Pancreas (tissue), 10 donors: ENCODE results near the gene BUD23. TPM values are rescaled to one million over a fixed set of nuclear protein-coding genes. Genes with fewer than 3 reads are reported as not detected.

Experiments used
- ATAC-seq, 4 donors: fragments of 200-7000 bp; cut with Tn5 transposase; one replicate each; pipeline versions ENCODE4 v1.8.0 to v1.9.1; 2020; ENCODE audit warnings: mild to moderate bottlenecking in 4 of 4, moderate library complexity in 4 of 4
- DNase-seq, 6 donors: peaks; one replicate each; pipeline ENCODE4 v3.0.0-alpha.2; 2020
- FAIRE-seq: peaks from 2 replicates; lab custom pipeline; 2012; peaks lifted over from hg19 to GRCh38; lab: Jason Lieb, UNC
- H3K27ac ChIP-seq, 4 donors: fragments of 200-600 bp; sonication (generic); 1 replicate in 3 of 4; 2 replicates in 1 of 4; pipeline versions ENCODE4 v1.5.0 to v1.8.0; 2020
- H3K27me3 ChIP-seq, 4 donors: fragments of 200-600 bp; one replicate each; pipeline ENCODE4 v1.8.0; 2021
- H3K36me3 ChIP-seq, 3 donors: fragments of 200-600 bp; sonication (generic) in 1 of 3; one replicate each; pipeline versions ENCODE4 v1.5.0 to v1.8.0; 2020 to 2021
- H3K4me1 ChIP-seq, 3 donors: fragments of 200-600 bp; one replicate each; pipeline ENCODE4 v1.8.0; 2021
- H3K4me3 ChIP-seq, 4 donors: fragments of 200-600 bp; sonication (generic) in 2 of 4; one replicate each; pipeline versions ENCODE4 v1.5.0 to v1.8.0; 2020 to 2021
- H3K9me3 ChIP-seq, 4 donors: fragments of 200-600 bp; one replicate each; pipeline ENCODE4 v1.8.0; 2021
- WGBS, 2 donors: extraction: QIAGEN DNeasy Blood & Tissue Kit; methylation state at CpG; one replicate each; pipeline ENCODE4 v1.1.7; 2013; 5-methylcytosine and 5-hydroxymethylcytosine counted together
- intact Hi-C, 3 donors: fragments of 100-400 bp; cut with DNase I; formaldehyde crosslinking; loops; one replicate each; pipeline versions ENCODE4 v1.11.1 to v1.14.2; 2022
- polyA plus RNA-seq, 2 donors: library from polyadenylated mRNA; stranded (reverse); fragments of 200-250 nt; gene quantifications; one replicate each; pipeline ENCODE4 v1.2.3, GENCODE V29; 2013
- total RNA-seq, 6 donors: library from RNA; stranded (reverse); fragmentation: NEBNext Ultra II Directional in 4 of 6; extraction: Animal tissue kit (Norgen Biotek cat#: 25700) in 4 of 6; gene quantifications; one replicate each; pipeline versions ENCODE4 v1.2.1 to v1.2.4, GENCODE V29; 2021 to 2023
- TF ChIP-seq, protein P1 (sequence below), 4 donors: fragments of 200-600 bp; sonication (generic) in 3 of 4; IDR thresholded peaks; one replicate each; pipeline versions ENCODE4 v1.5.0 to v1.8.0; 2021; ENCODE audit warnings: antibody characterized with exemption in 4 of 4
- donor health status: healthy with polysubstance abuse.
- donor health status: DM: no; HTN: no; CAD: no; lungs with moderate emphysema.
- donor health status: DM: no; HTN: no; CAD: no.
- donor health status: control.
- donor health status: control.
- donor health status: Bipolar disorder and iron deficiency.
- donor health status: DM: yes; HTN: yes; CAD: no.
- donor health status: DM: no; HTN: no; CAD: no.
- donor health status: DM: no; HTN: no; CAD: no.
- donor health status: DM: yes; HTN: yes; CAD: no.

The BUD23 gene
- total and polyA plus RNA-seq, 8 donors, result 26.9 to 62.9 (median 35.7) TPM

DNA sequence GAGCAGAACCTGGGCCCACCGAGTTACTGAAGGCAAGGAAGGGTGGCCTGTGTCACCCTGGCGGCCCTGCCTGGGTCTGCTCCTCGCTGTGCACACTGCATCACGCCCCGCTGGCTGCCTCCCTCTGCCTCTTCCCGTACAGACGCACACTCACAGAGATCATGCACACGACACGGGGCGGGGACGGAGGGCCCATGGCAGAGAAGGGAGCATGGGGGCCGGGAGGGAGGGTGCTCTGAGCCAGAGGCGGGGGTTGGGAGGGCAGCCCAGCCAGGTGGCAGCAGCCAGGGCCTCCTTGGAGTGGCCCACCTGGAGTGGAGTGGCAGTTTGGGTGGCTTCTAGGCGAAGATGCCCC is 16.6 kb downstream of the BUD23 start:
- 87% methylated on average over 14 of the region's 14 CpGs for WGBS, 2 donors
- ATAC-seq (peak in 2 of 4 donors; percentile 12 to 13), FAIRE-seq (no peak), DNase-seq (peak in 1 of 6 donors; percentile 68)
- no peaks in the 10 kb centered on the region for H3K4me1 ChIP-seq
- peaks cover 0 to 33% (median 0%) of the 10 kb centered on the region in 3 donors for H3K36me3 ChIP-seq
- intact Hi-C loops, result no loop called here
- TF ChIP-seq, protein P1, sequence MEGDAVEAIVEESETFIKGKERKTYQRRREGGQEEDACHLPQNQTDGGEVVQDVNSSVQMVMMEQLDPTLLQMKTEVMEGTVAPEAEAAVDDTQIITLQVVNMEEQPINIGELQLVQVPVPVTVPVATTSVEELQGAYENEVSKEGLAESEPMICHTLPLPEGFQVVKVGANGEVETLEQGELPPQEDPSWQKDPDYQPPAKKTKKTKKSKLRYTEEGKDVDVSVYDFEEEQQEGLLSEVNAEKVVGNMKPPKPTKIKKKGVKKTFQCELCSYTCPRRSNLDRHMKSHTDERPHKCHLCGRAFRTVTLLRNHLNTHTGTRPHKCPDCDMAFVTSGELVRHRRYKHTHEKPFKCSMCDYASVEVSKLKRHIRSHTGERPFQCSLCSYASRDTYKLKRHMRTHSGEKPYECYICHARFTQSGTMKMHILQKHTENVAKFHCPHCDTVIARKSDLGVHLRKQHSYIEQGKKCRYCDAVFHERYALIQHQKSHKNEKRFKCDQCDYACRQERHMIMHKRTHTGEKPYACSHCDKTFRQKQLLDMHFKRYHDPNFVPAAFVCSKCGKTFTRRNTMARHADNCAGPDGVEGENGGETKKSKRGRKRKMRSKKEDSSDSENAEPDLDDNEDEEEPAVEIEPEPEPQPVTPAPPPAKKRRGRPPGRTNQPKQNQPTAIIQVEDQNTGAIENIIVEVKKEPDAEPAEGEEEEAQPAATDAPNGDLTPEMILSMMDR (IDR thresholded peaks at IDR 0.05), result no peak
- no peak overlapping the region for H3K4me3 ChIP-seq
- H3K27me3 ChIP-seq, result no peaks in the 10 kb centered on the region
- H3K9me3 ChIP-seq, result no peaks in the 10 kb centered on the region
- no peak overlapping the region for H3K27ac ChIP-seq

DNA sequence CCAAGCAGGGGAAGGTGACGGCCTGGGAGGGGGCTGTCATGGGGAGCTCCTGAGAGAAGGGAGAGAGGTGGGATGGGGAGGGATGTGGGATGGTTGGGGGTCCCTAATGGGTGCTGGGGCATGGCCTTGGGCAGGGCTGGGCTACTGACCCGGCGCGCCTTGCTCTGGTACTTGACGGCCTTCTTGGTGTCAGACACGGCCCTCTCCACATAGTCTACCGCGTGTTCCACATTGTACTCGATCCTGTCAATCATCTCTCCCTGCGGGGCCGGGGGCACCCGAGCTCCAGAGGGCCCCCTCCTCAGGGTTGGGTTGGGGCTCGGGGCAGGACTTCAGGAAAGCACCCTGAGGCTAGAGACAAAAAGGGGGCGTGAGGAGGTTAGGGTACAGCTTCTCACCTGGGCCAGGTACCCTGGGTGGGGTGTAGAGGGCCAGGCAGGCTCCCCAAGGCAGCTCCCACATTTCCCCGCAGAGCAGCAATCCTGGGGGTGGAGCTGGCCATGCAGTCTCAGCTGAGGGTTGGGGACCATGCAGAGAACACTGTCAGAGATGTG is 17.3 kb downstream of the BUD23 start:
- Histone ChIP-seq H3K27ac (no peak overlapping the region), H3K36me3 (peaks cover 0 to 27% (median 0%) of the 10 kb centered on the region in 3 donors), H3K9me3 (no peaks in the 10 kb centered on the region), H3K27me3 (no peaks in the 10 kb centered on the region), H3K4me1 (no peaks in the 10 kb centered on the region), H3K4me3 (no peak overlapping the region)
- intact Hi-C loops, result no loop called here
- WGBS, 2 donors, result 88% methylated on average over 14 to 15 of the region's 15 CpGs
- TF ChIP-seq, protein P1 (IDR thresholded peaks at IDR 0.05), result no peak
- no peak for ATAC-seq
- no peak for FAIRE-seq
- peak in 1 of 6 donors; percentile 68 for DNase-seq

DNA sequence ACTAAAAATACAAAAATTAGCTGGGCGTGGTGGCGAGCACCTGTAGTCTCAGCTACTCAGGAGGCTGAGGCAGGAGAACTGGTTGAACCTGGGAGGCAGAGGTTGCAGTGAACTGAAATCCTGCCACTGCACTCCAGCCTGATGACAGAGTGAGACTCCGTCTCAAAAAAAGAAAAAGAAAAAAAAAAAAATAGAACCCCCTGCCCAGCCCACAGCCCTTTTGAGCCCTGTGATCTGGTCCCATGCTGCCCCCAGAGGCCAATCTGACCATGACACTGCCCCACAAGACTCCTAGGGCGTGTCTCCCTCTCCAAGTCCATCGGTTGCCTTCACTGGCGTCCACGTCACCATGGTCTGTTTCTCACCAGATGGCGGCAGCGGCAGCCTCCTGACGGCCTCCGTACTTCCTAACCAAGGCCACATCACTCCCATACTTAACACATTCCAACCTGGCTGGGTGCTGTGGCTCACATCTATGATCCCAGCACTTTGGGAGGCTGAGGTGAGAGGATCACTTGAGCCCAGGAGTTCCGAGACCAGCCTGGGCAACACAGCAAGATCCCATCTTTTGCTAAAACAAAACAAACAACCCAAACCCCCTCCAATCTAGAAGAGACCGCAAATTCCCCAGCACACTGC is 18.1 kb downstream of the BUD23 start:
- peak in 3 of 4 donors; percentile 51 to 72 (median 58) for ATAC-seq
- WGBS, 2 donors, result 60 to 64% methylated on average over 13 of the region's 13 CpGs
- TF ChIP-seq, protein P1 (IDR thresholded peaks at IDR 0.05), result peak; percentile 12 to 44 (median 27)
- FAIRE-seq, result no peak
- H3K9me3 ChIP-seq, result no peaks in the 10 kb centered on the region
- H3K4me1 ChIP-seq, result no peaks in the 10 kb centered on the region
- intact Hi-C loops, result no loop called here
- H3K4me3 ChIP-seq, result no peak overlapping the region
- peak in 1 of 6 donors; percentile 60 for DNase-seq
- H3K27me3 ChIP-seq, result no peaks in the 10 kb centered on the region
- no peak overlapping the region for H3K27ac ChIP-seq
- peaks cover 0 to 19% (median 0%) of the 10 kb centered on the region in 3 donors for H3K36me3 ChIP-seq

DNA sequence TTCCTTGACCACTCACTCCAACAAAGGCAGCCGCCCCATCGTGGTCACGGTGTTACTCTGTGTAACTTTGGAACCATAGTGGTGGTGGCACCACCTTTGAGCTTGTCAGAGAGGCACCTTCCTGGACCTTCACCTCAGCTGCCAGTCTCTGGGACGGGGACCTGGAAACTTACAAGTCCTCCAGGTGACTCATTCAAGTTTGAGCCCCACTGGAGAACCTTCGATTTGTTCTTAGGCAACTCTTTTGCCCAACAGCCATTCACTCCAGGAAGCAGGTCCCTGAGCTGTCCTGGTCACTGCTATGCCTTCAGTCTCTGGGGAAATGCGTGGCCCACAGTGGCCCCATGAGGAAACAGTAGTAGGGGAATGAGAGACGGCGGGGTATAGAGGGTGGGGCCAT is 18.8 kb downstream of the BUD23 start:
- DNase-seq (no peak), ATAC-seq (no peak), FAIRE-seq (no peak)
- intact Hi-C loops, result no loop called here
- Histone ChIP-seq H3K4me1 (no peaks in the 10 kb centered on the region), H3K4me3 (no peak overlapping the region), H3K9me3 (no peaks in the 10 kb centered on the region), H3K27me3 (no peaks in the 10 kb centered on the region), H3K27ac (no peak overlapping the region), H3K36me3 (peaks cover 0 to 13% (median 0%) of the 10 kb centered on the region in 3 donors)
- TF ChIP-seq, protein P1 (IDR thresholded peaks at IDR 0.05), result no peak
- WGBS, 2 donors, result 81 to 85% methylated on average over 8 of the region's 8 CpGs

DNA sequence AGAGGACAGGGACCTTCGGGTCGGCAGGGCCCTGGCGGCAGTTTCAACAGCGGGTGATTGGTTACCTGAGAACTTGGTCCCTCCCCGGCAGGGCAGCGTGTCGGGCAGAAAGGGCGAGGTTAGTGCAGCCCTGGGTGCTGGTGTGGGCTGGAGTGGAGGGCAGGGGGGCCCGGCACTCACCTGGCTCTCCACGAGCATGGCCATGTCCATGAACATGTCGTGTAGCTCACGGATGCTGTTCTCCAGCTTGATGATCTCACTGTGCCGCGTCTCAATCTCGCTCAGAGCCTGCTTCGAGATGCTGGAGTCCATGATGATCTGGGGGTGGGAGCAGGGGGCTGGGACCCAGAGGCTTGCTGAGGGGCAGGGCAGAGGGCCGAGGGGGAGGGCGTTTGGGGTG is 19.3 kb downstream of the BUD23 start:
- ATAC-seq, result no peak
- TF ChIP-seq, protein P1 (IDR thresholded peaks at IDR 0.05), result no peak
- Histone ChIP-seq H3K27ac (no peak overlapping the region), H3K9me3 (no peaks in the 10 kb centered on the region), H3K36me3 (peaks cover 0 to 9% (median 0%) of the 10 kb centered on the region in 3 donors), H3K27me3 (no peaks in the 10 kb centered on the region), H3K4me1 (no peaks in the 10 kb centered on the region), H3K4me3 (no peak overlapping the region)
- 93 to 94% methylated on average over 18 of the region's 18 CpGs for WGBS, 2 donors
- no peak for FAIRE-seq
- intact Hi-C loops, result no loop called here
- no peak for DNase-seq
